DMS53 (cell line): ENCODE results near the gene MCIDAS.

ENCODE experiments used
- DNase-seq: peaks from one replicate; lab custom pipeline; 2025; lab: John Stamatoyannopoulos, UW

MCIDAS gene

GRCh38 chr5:55222092-55222984 is 4.8 kb downstream of the MCIDAS start:
- no peak for DNase-seq

- peak; percentile 89 for DNase-seq
Measured at GRCh38 chr5:55220433-55221185, 6.5 kb downstream of the MCIDAS start.

- peak; percentile 43 for DNase-seq
Measured at GRCh38 chr5:55219770-55220169, 7.3 kb downstream of the MCIDAS start.

- peak; percentile 98 for DNase-seq
Measured at GRCh38 chr5:55218967-55219366, 8.1 kb downstream of the MCIDAS start.

- DNase-seq = peak; percentile 60
Measured at GRCh38 chr5:55211184-55211874, 15.8 kb downstream of the MCIDAS start.

DNA sequence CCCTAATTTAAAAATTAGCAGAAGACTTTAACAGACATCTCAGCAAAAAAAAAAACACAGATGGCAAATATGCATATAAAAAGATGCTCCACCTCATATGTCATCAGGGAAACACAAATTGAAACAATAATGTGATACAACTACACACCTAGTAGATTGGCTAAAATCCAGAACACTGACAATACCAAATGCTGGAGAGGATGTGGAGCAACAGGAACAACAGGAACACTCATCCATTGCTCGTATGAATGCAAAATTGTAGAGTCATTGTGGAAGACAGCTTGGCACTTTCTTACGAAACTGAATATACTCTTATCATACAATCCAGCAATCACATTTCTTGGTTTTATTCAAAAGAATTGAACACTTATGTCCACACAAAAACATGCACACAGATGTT is 22.1 kb downstream of the MCIDAS start:
- DNase-seq = no peak

GRCh38 chr5:55191165-55191564 is 36.0 kb downstream of the MCIDAS start:
- no peak for DNase-seq

DNA sequence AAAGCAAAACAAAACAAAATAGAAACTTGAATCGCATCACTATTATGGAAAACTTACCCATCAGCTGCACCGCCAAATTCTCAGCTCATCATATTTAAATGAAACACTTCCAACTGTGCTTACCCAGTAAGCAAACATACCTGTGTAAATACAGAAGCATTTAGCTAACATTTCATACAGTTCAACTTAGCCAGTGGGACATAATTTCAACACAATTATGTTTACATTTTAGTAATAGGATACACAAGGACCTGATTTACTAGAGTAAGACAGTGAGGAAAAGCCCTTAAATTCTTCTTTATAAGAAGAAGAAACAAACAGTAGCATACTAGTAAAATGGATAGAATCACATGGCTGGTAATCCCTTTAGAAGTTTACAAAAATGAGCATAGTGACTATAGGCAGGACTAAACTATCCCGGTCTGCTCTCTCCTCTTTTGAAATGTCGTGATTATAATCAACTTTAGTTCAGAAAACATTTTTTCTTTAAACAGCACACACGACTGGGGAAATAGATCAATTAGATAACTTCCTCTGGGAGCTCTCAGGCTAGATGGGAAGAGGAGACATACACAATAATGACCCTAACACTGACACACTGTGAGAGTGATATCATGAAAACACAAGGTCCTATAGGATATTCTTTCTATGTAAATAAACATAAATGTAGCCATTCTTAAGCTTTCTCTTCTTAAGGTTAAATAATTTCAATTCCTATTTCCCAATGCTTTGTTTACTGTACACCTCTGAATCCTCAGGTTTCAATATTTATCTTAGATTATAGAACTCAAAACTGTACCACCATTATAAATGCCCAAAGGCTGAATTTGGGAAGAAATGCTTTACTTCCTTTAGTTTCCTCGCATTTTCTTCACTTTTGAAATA is 38.2 kb downstream of the MCIDAS start:
- peak; percentile 74 for DNase-seq

GRCh38 chr5:55187370-55187769 is 39.7 kb downstream of the MCIDAS start:
- DNase-seq = peak; percentile 86

DNA sequence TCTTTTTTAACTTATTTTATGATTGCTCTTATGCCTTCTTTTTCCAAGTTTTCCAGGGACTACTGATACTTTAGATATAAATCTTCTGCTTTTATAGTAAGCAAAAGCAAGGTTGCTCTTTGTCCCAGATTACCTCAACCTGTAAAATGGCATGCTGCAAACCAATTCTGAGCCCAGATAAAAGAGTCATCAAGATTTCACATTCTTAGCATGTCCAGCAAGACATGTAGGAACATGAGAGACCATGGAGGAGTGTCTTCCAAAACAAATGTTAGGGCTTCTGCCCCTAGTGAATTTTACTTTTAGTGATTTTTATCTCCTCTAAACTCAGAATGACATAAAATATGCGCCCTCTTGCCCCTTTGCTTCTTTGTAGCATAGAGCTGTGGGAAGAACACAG is 47.1 kb downstream of the MCIDAS start:
- no peak for DNase-seq

DNA sequence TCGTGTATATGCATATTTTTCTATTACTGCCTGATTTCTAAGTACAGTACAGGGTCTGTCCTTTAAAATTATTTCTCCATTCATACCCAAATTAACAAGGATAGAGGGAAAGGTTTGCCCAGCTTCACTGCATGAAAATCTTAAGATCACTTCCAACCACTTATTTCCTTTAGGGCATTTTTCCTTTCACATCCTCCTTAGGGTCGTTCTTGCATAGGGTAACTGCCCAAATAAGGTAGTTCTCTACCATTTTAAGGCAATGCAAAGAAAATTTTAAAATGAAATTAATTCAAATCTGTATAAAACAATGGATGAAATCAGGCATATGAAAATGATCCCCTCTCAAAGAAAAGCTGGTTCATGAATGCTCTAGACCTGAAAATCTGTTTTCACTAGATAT is 50.0 kb downstream of the MCIDAS start:
- no peak for DNase-seq

DNA sequence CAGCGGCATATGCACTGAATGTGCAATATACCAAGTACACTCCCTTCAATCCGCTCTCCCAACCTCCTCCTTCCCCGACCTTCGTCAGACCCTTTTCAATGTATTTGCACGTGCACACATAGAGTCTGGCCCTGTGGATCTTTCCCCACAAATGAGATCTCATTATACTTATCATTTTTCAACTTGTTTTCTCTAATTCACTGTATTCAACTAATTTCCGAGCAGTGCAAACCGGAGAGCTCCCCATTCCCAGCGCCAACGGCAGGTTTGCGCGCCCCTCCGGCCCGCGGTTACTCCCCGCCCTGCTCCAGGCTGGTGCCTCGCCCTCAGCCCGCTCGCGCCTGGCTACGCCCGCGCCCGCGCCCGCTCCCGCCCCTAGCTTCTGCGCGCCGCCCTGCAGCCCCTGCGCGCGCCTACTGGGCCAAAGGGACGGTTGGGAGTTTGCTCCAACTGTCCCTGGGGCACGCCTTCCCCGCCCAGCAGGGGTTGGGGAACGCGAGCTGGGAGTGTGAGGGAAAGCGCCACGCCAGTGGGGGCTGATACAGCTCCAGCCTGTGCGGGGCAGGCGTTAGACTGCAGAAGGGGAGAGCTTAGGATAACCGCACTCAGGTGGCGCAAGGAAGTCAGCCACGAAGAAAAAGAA is 50.8 kb downstream of the MCIDAS start:
- DNase-seq = peak; percentile 88

GRCh38 chr5:55175781-55176175 is 51.3 kb downstream of the MCIDAS start:
- DNase-seq = no peak

- peak; percentile 59 for DNase-seq
Measured at GRCh38 chr5:55173687-55174230, 53.4 kb downstream of the MCIDAS start.

- peak; percentile 90 for DNase-seq
Measured at GRCh38 chr5:55172937-55173686, 54.0 kb downstream of the MCIDAS start, which contains the start of gene CDC20B. CDC20B (minus strand) TSS chr5:55173177; CDS start chr5:55173000, 177 bp downstream.

DNA sequence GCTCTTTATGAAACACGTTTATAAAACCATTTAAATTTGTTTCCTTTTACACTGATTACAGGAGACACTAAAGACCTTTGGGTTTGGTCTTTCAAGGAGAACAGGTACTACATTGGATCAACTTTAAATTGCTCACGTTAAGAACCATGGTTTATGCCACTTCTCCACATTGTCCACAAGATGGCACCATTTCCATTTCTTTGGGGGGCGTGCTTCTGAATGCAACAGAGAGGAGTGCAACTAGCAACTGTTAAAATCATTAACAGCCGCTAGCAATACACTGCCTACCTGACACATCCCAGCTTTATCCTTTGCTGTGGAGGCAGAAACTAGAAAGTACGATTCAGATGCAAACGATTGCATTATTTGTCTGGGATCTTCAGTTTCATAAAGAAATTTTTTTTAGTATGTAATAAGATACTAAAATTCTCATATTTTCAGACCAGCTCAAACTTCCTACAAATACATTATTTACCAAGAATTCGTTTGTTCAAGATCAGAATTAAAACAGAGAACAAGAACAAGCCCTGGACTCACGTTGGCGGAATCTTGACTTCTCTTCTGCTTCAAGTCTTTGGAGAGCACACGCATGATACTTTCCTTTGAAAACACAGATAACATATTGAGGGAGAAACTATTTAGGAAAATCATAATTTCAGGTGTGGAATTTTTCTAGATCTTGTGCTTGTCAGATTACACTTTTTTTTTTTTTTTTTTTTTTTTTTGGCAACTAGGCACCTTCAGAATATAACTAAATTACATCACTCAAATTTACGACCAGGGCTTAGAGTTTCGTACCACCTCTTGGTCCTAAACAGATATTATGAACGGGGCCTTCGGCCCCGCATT is 54.8 kb downstream of the MCIDAS start:
- peak; percentile 94 for DNase-seq

- DNase-seq = no peak
Measured at GRCh38 chr5:55171471-55171870, 55.6 kb downstream of the MCIDAS start.
